ENCODE measurements around the gene MYO15A. TPM values are rescaled to one million over a fixed set of nuclear protein-coding genes. Genes with fewer than 3 reads are reported as not detected.

The MYO15A gene
- total RNA-seq, 1 experiment from 2014 or later = 2.8 TPM

GRCh38 chr17:18190628-18191235, 82.2 kb downstream of the MYO15A start:
- H3K4me1 ChIP-seq (ENCODE audit: control insufficient read depth in 1 of 2, insufficient read depth in 2 of 2, low read length in 2 of 2) = peaks cover 2 to 8% of the 10 kb centered on the region in 2 experiments; a peak in 3 of 4 replicates
- H3K9me2 ChIP-seq (ENCODE audit: insufficient read depth) = no peaks in the 10 kb centered on the region

More at GRCh38 chr17:18190628-18191235, 82.2 kb downstream of the MYO15A start:
- ChIA-PET RAD21 (ENCODE audit: low non-redundant PET in 1 of 2, low total read pairs in 2 of 2, uncharacterized antibody in 2 of 2, unreplicated experiment in 2 of 2) (no interaction called here), POLR2A (no interaction called here), CTCF (interaction anchor here (0.6 kb wide), 1 partner anchor 109 kb away, joined by 3 read pairs; no protein-coding TSS in a partner anchor)
- no peak overlapping the region for H3K4me2 ChIP-seq (ENCODE audit: low read length)
- H3K9me3 ChIP-seq (ENCODE audit: control insufficient read depth in 1 of 2, insufficient read depth in 1 of 2, low read depth in 1 of 2, low read length in 2 of 2) = no peaks in the 10 kb centered on the region
- intact Hi-C loops (cut with micrococcal nuclease) = no loop called here
- no peaks in the 10 kb centered on the region for H3K27me3 ChIP-seq (ENCODE audit: insufficient read depth, low read length)
- DNase-seq (ENCODE audit: low read depth, low spot score) (no peak), ATAC-seq (no peak)
- H3K36me3 ChIP-seq (ENCODE audit: control insufficient read depth in 1 of 2, insufficient read depth in 2 of 2, low read length in 2 of 2) = peaks cover 38 to 57% of the 10 kb centered on the region in 2 experiments
- H2AFZ ChIP-seq (ENCODE audit: low read depth, low read length, poor library complexity, severe bottlenecking) = no peak overlapping the region
- peaks cover 97% of the 10 kb centered on the region for H3K79me2 ChIP-seq (ENCODE audit: insufficient read depth, low read length)
- no peak overlapping the region for H3K9ac ChIP-seq (ENCODE audit: low read length)
- no TSS peak for BruUV-seq (replicated peaks)
- no peak overlapping the region for H3K27ac ChIP-seq (ENCODE audit: low read depth, low read length)
- no peak overlapping the region for H3K4me3 ChIP-seq (replicated peaks in 1 of 2; ENCODE audit: low read depth in 1 of 2, low read length in 2 of 2)
- no peak for TF ChIP-seq FOSL1 (IDR thresholded peaks at IDR 0.05; ENCODE audit: low read depth)
- no peak for TF ChIP-seq YY1 (IDR thresholded peaks at IDR 0.05; ENCODE audit: extremely low read depth, insufficient replicate concordance, low read depth, low read length)
- TF ChIP-seq ZNF274 (IDR thresholded peaks at IDR 0.05; ENCODE audit: low read depth, low read length) = no peak
- TF ChIP-seq JUND (IDR thresholded peaks at IDR 0.05) = no peak
- no peak for TF ChIP-seq EZH2 (IDR thresholded peaks at IDR 0.05)
- TF ChIP-seq ELF1 (IDR thresholded peaks at IDR 0.05; ENCODE audit: borderline replicate concordance, low read depth) = no peak
- TF ChIP-seq, protein P1, sequence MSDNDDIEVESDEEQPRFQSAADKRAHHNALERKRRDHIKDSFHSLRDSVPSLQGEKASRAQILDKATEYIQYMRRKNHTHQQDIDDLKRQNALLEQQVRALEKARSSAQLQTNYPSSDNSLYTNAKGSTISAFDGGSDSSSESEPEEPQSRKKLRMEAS (IDR thresholded peaks at IDR 0.05) = no peak
- TF ChIP-seq POLR2A (IDR thresholded peaks at IDR 0.05; ENCODE audit: borderline replicate concordance, extremely low read depth, insufficient read depth, insufficient read length) = no peak
- TF ChIP-seq SP1 (IDR thresholded peaks at IDR 0.05; ENCODE audit: low read depth) = no peak
- no peak for TF ChIP-seq ATF3 (IDR thresholded peaks at IDR 0.05)
- no peak for TF ChIP-seq EGR1 (IDR thresholded peaks at IDR 0.05; ENCODE audit: low read depth)
- no peak for TF ChIP-seq EZH2phosphoT487 (IDR thresholded peaks at IDR 0.05; ENCODE audit: borderline replicate concordance)
- no peak for TF ChIP-seq SIN3A (IDR thresholded peaks at IDR 0.05; ENCODE audit: low read depth)
- TF ChIP-seq CTCF (IDR thresholded peaks at IDR 0.05 in 2 of 3, conservative IDR thresholded peaks at IDR 0.05 in 1 of 3; ENCODE audit: borderline replicate concordance in 1 of 3, insufficient read depth in 1 of 3, low read depth in 2 of 3, low read length in 2 of 3) = no peak
- no peak for TF ChIP-seq CBX3 (IDR thresholded peaks at IDR 0.05; ENCODE audit: low read depth)
- no peak for TF ChIP-seq RAD21 (IDR thresholded peaks at IDR 0.05; ENCODE audit: low read depth)
- TF ChIP-seq TCF7L2 (IDR thresholded peaks at IDR 0.05; ENCODE audit: borderline replicate concordance, extremely low read depth, insufficient read depth, insufficient read length) = no peak
- H4K20me1 ChIP-seq (ENCODE audit: insufficient read depth) = peaks cover 8% of the 10 kb centered on the region; the same call in 1 of the 2 replicates

Measured in HCT116 (cell line).